OCI-LY1 (cell line): Measurements from ENCODE around the gene DTNBP1.

Experiments
- H2AFZ ChIP-seq: fragments of 200-600 bp; sonication (generic), shearing (Covaris generic); 2 replicates; pipeline ENCODE4 v1.6.0; 2014; ENCODE audit warnings: antibody characterized with exemption, mild to moderate bottlenecking, low read length
- H3F3A ChIP-seq: fragments of 200-600 bp; sonication (generic), shearing (Covaris generic); 2 replicates; pipeline ENCODE4 v1.6.0; 2014; ENCODE audit warnings: mild to moderate bottlenecking, antibody characterized with exemption, low read length, moderate library complexity; ENCODE audit not compliant: insufficient read depth
- H3K27ac ChIP-seq: fragments of 200-600 bp; sonication (generic); 2 replicates; pipeline ENCODE4 v1.5.1; 2014; ENCODE audit warnings: low read length, mixed run types, mild to moderate bottlenecking, low read depth; ENCODE audit not compliant: poor library complexity, severe bottlenecking
- H3K27me3 ChIP-seq: fragments of 200-600 bp; sonication (generic); 2 replicates; pipeline ENCODE4 v1.6.0; 2014; ENCODE audit warnings: antibody characterized with exemption, mild to moderate bottlenecking, low read length, moderate library complexity; ENCODE audit not compliant: insufficient read depth
- H3K36me3 ChIP-seq: fragments of 200-600 bp; sonication (generic); 2 replicates; pipeline ENCODE4 v1.6.1; 2014; ENCODE audit warnings: mild to moderate bottlenecking, antibody characterized with exemption, low read length, moderate library complexity, mixed read lengths; ENCODE audit not compliant: insufficient read depth
- H3K4me1 ChIP-seq: fragments of 200-600 bp; sonication (generic); 2 replicates; pipeline ENCODE4 v1.5.1; 2014; ENCODE audit warnings: mild to moderate bottlenecking, low read length, moderate library complexity; ENCODE audit not compliant: insufficient read depth, severe bottlenecking
- H3K4me2 ChIP-seq: fragments of 200-600 bp; sonication (generic), shearing (Covaris generic); 2 replicates; pipeline ENCODE4 v1.6.1; 2014; ENCODE audit warnings: low read length
- H3K4me3 ChIP-seq: fragments of 200-600 bp; sonication (generic); 2 replicates; pipeline ENCODE4 v1.5.1; 2014; ENCODE audit warnings: low read length, low read depth, mild to moderate bottlenecking, mixed read lengths; ENCODE audit not compliant: poor library complexity, severe bottlenecking
- H3K79me2 ChIP-seq: fragments of 200-600 bp; shearing (Covaris generic); 2 replicates; pipeline ENCODE4 v1.6.1; 2016; ENCODE audit warnings: mixed run types, low read length, mixed read lengths; ENCODE audit not compliant: insufficient read depth
- H3K9ac ChIP-seq: fragments of 200-600 bp; sonication (generic), shearing (Covaris generic); 2 replicates; pipeline ENCODE4 v1.6.1; 2014; ENCODE audit warnings: mild to moderate bottlenecking, low read length, mixed read lengths
- H3K9me2 ChIP-seq: fragments of 200-600 bp; sonication (generic), shearing (Covaris generic); 2 replicates; pipeline ENCODE4 v1.6.1; 2014; ENCODE audit warnings: low read depth, mild to moderate bottlenecking, low read length, mixed read lengths
- H3K9me3 ChIP-seq: fragments of 200-600 bp; shearing (Covaris generic); 2 replicates; pipeline ENCODE4 v1.6.1; 2014; ENCODE audit warnings: low read length, mixed read lengths
- H4K20me1 ChIP-seq: fragments of 200-600 bp; sonication (generic), shearing (Covaris generic); 2 replicates; pipeline ENCODE4 v1.6.0; 2016; ENCODE audit warnings: mild to moderate bottlenecking, low read length; ENCODE audit not compliant: insufficient read depth
- CTCF ChIP-seq: fragments of 200-600 bp; sonication (generic), shearing (Covaris generic); IDR thresholded peaks from 2 replicates; pipeline ENCODE4 v1.5.1; 2017; ENCODE audit warnings: mild to moderate bottlenecking, antibody characterized with exemption, low read length, moderate library complexity, mixed read lengths
- EZH2 ChIP-seq: fragments of 200-600 bp; sonication (generic), shearing (Covaris generic); IDR thresholded peaks from 2 replicates; pipeline ENCODE4 v1.8.0; 2017; ENCODE audit warnings: borderline replicate concordance, mixed run types, mild to moderate bottlenecking, antibody characterized with exemption, low read length, moderate library complexity, mixed read lengths

The DTNBP1 gene

DNA sequence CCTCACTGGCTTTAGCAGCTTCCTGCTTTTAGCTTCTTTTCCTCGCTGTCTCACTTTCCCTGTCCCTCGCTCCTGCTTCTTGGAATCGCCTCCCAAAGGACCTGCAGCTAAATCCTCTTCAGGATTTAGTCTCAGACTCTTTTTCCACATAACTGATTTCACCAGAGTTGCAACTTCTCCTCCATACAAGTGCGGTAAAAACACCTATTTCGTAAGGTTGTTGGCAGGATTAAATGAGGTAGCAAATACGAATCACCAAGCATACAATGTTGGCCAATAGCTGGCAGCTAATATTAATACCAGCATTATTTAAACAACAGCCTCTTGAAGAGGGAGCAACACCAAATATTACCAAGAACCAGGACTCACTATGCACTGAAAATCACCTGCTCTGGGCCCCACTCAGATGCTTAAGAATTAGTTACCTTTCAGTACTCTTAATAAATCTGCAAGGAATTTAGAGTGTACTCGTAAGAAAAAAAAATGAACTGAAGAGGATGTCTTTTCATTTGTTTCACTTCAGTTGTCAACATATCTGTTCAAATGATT lies 123.0 kb downstream of the DTNBP1 start:
- Histone ChIP-seq H3F3A (no peaks in the 10 kb centered on the region), H3K4me2 (no peak overlapping the region), H3K36me3 (peaks cover 10% of the 10 kb centered on the region; the same call in 1 of the 2 replicates), H3K4me1 (no peaks in the 10 kb centered on the region), H3K9me2 (no peaks in the 10 kb centered on the region), H3K4me3 (no peak overlapping the region), H3K27ac (no peak overlapping the region), H3K9ac (no peak overlapping the region), H3K79me2 (no peaks in the 10 kb centered on the region), H3K27me3 (no peaks in the 10 kb centered on the region), H3K9me3 (peaks cover 4% of the 10 kb centered on the region; the same call in 1 of the 2 replicates), H2AFZ (no peak overlapping the region), H4K20me1 (no peaks in the 10 kb centered on the region)
- TF ChIP-seq EZH2 (no peak), CTCF (no peak)

GRCh38 chr6:15538766-15539495 lies 123.9 kb downstream of the DTNBP1 start:
- TF ChIP-seq EZH2 (no peak), CTCF (no peak)
- H3K9me3 ChIP-seq, result peaks cover 3% of the 10 kb centered on the region; the same call in 1 of the 2 replicates
- no peaks in the 10 kb centered on the region for H3K9me2 ChIP-seq
- no peak overlapping the region for H2AFZ ChIP-seq
- no peak overlapping the region for H3K4me3 ChIP-seq
- H3K4me1 ChIP-seq, result no peaks in the 10 kb centered on the region
- no peaks in the 10 kb centered on the region for H4K20me1 ChIP-seq
- H3K79me2 ChIP-seq, result no peaks in the 10 kb centered on the region
- H3K4me2 ChIP-seq, result no peak overlapping the region
- no peaks in the 10 kb centered on the region for H3K27me3 ChIP-seq
- no peaks in the 10 kb centered on the region for H3F3A ChIP-seq
- peaks cover 3% of the 10 kb centered on the region; the same call in 1 of the 2 replicates for H3K36me3 ChIP-seq
- no peak overlapping the region for H3K27ac ChIP-seq
- H3K9ac ChIP-seq, result no peak overlapping the region

GRCh38 chr6:15538106-15538505 lies 124.7 kb downstream of the DTNBP1 start:
- no peaks in the 10 kb centered on the region for H4K20me1 ChIP-seq
- H3K4me2 ChIP-seq, result no peak overlapping the region
- TF ChIP-seq CTCF, result no peak
- no peak for TF ChIP-seq EZH2
- no peaks in the 10 kb centered on the region for H3K9me3 ChIP-seq
- no peaks in the 10 kb centered on the region for H3K9me2 ChIP-seq
- H3K36me3 ChIP-seq, result no peaks in the 10 kb centered on the region
- no peaks in the 10 kb centered on the region for H3F3A ChIP-seq
- H3K79me2 ChIP-seq, result no peaks in the 10 kb centered on the region
- no peak overlapping the region for H3K27ac ChIP-seq
- H3K4me3 ChIP-seq, result no peak overlapping the region
- no peak overlapping the region for H2AFZ ChIP-seq
- H3K9ac ChIP-seq, result no peak overlapping the region
- no peaks in the 10 kb centered on the region for H3K4me1 ChIP-seq
- H3K27me3 ChIP-seq, result no peaks in the 10 kb centered on the region
